GM12878 (cell line): Measurements from ENCODE around the gene KCNMB2. TPM values are rescaled to one million over a fixed set of nuclear protein-coding genes. Genes with fewer than 3 reads are reported as not detected.
A peak's percentile ranks its signal among the peaks of the same experiment; 100 is the strongest.

ENCODE experiments used
- ATAC-seq: fragments of 200-7000 bp; cut with Tn5 transposase; 3 replicates; pipeline ENCODE4 v1.9.1; 2020; ENCODE audit warnings: mild to moderate bottlenecking, moderate library complexity
- BruUV-seq: library from RNA; stranded (reverse); fragments of 400-500 nt; replicated peaks from 2 replicates; lab custom pipeline; 2021; lab: Mats Ljungman, UMichigan
- CTCF ChIA-PET: fragments of 300-600 bp; sonication (Branson Sonifier 250); formaldehyde crosslinking; extraction: SDS; loops from one replicate; lab custom pipeline; 2021; ENCODE audit warnings: inconsistent platforms; lab: Yijun Ruan, JAX
- POLR2A ChIA-PET: fragments of 350-600 bp; formaldehyde crosslinking; extraction: SDS; loops from one replicate; lab custom pipeline; 2021; ENCODE audit warnings: inconsistent platforms; lab: Charles Lee
- RAD21 ChIA-PET: fragments of 300-600 bp; sonication (Branson Sonifier 250); formaldehyde crosslinking; loops from one replicate; lab custom pipeline; 2023; ENCODE audit warnings: antibody characterized with exemption; ENCODE audit not compliant: unreplicated experiment; lab: Charles Lee
- SMC1A ChIA-PET: fragments of 300-600 bp; sonication (Branson Sonifier 250); formaldehyde crosslinking; loops from one replicate; lab custom pipeline; 2023; ENCODE audit not compliant: unreplicated experiment, uncharacterized antibody; lab: Charles Lee
- DNase-seq: peaks from one replicate; pipeline ENCODE4 v3.0.0-alpha.2; 2011; ENCODE audit warnings: low read depth, low spot score
- FAIRE-seq: peaks from 3 replicates; lab custom pipeline; 2011; peaks lifted over from hg19 to GRCh38; lab: Jason Lieb, UNC
- H2AFZ ChIP-seq: 2 replicates; pipeline ENCODE4 v1.6.0; 2011; ENCODE audit warnings: low read depth, low read length, control low read depth; ENCODE audit not compliant: control insufficient read depth
- H3K27ac ChIP-seq: 2 replicates; pipeline ENCODE4 v1.5.1; 2011; ENCODE audit warnings: control low read depth; ENCODE audit not compliant: control insufficient read depth, insufficient read depth
- H3K27me3 ChIP-seq, 2 experiments: replicated peaks in 1 of 2; 2 replicates each; pipeline versions ENCODE4 v1.6.0 to v1.6.1; 2011; ENCODE audit warnings: low read length in 1 of 2; ENCODE audit not compliant: control insufficient read depth in 2 of 2, insufficient read depth in 2 of 2
- H3K36me3 ChIP-seq, 2 experiments: 2 replicates each; pipeline ENCODE4 v1.5.1; 2011; ENCODE audit warnings: low read length in 1 of 2; ENCODE audit not compliant: control insufficient read depth in 2 of 2, insufficient read depth in 2 of 2
- H3K4me1 ChIP-seq: 2 replicates; pipeline ENCODE4 v1.6.1; 2011; ENCODE audit warnings: mild to moderate bottlenecking, low read length, moderate library complexity, mixed read lengths; ENCODE audit not compliant: control insufficient read depth, insufficient read depth
- H3K4me2 ChIP-seq: 2 replicates; pipeline ENCODE4 v1.6.0; 2011; ENCODE audit warnings: control low read depth; ENCODE audit not compliant: control insufficient read depth, insufficient read depth
- H3K4me3 ChIP-seq: fragments of 200-600 bp; sonication (generic); 2 replicates; pipeline ENCODE4 v1.5.1; 2016
- H3K79me2 ChIP-seq: 2 replicates; pipeline ENCODE4 v1.6.0; 2011; ENCODE audit warnings: low read length; ENCODE audit not compliant: control insufficient read depth, insufficient read depth
- H3K9ac ChIP-seq: 2 replicates; pipeline ENCODE4 v1.8.0; 2011; ENCODE audit warnings: low read length, control low read depth, mixed read lengths; ENCODE audit not compliant: control insufficient read depth, insufficient read depth
- H3K9me3 ChIP-seq: replicated peaks from 3 replicates; pipeline ENCODE4 v1.5.1; 2011; ENCODE audit warnings: mild to moderate bottlenecking, low read length; ENCODE audit not compliant: control insufficient read depth, insufficient read depth
- H4K20me1 ChIP-seq: 2 replicates; pipeline ENCODE4 v1.6.0; 2011; ENCODE audit not compliant: control insufficient read depth, insufficient read depth
- GATAD2B ChIP-seq: fragments of 450-650 bp; conservative IDR thresholded peaks from 2 replicates; pipeline ENCODE4 v1.6.1; 2017; ENCODE audit warnings: low read depth, mild to moderate bottlenecking, moderate library complexity
- IRF4 ChIP-seq: IDR thresholded peaks from 2 replicates; pipeline ENCODE4 v1.6.1; 2011; ENCODE audit warnings: low read depth, low read length
- MEF2B ChIP-seq: fragments of 450-650 bp; IDR thresholded peaks from 2 replicates; pipeline ENCODE4 v1.6.1; 2018; ENCODE audit warnings: mild to moderate bottlenecking, moderate library complexity; ENCODE audit not compliant: partially characterized antibody, poor library complexity, severe bottlenecking
- MLLT1 ChIP-seq: fragments of 450-650 bp; IDR thresholded peaks from 2 replicates; pipeline ENCODE4 v1.6.1; 2016; ENCODE audit warnings: mild to moderate bottlenecking
- SMAD1 ChIP-seq: fragments of 450-650 bp; IDR thresholded peaks from 2 replicates; pipeline ENCODE4 v1.6.1; 2018; ENCODE audit warnings: mild to moderate bottlenecking, low read depth; ENCODE audit not compliant: partially characterized antibody
- SMC3 ChIP-seq: IDR thresholded peaks from 2 replicates; pipeline ENCODE4 v1.6.1; 2011; ENCODE audit warnings: low read length, improper control_type of control experiment, borderline replicate concordance
- SPI1 ChIP-seq: IDR thresholded peaks from 2 replicates; pipeline ENCODE4 v1.6.1; 2011; ENCODE audit warnings: low read depth, mild to moderate bottlenecking, low read length, moderate library complexity, borderline replicate concordance; ENCODE audit not compliant: insufficient read depth
- SRF ChIP-seq, 2 experiments: IDR thresholded peaks; 2 replicates each; pipeline ENCODE4 v1.6.1; 2011; ENCODE audit warnings: low read depth in 2 of 2, low read length in 2 of 2, mild to moderate bottlenecking in 1 of 2, moderate library complexity in 1 of 2
- STAT1 ChIP-seq: fragments of 450-650 bp; conservative IDR thresholded peaks from 2 replicates; pipeline ENCODE4 v1.6.1; 2014; ENCODE audit warnings: antibody characterized with exemption, mild to moderate bottlenecking
- USF1 ChIP-seq: IDR thresholded peaks from 2 replicates; pipeline ENCODE4 v1.6.1; 2011; ENCODE audit warnings: borderline replicate concordance, low read depth, mild to moderate bottlenecking, moderate library complexity, mixed read lengths, low read length; ENCODE audit not compliant: insufficient read depth; ENCODE audit errors: extremely low read length
- ZBTB40 ChIP-seq: fragments of 450-650 bp; IDR thresholded peaks from 2 replicates; pipeline ENCODE4 v1.6.1; 2016; ENCODE audit warnings: mild to moderate bottlenecking, moderate library complexity, borderline replicate concordance
- ZNF622 ChIP-seq: fragments of 450-650 bp; IDR thresholded peaks from 2 replicates; pipeline ENCODE4 v1.6.1; 2017; ENCODE audit warnings: mild to moderate bottlenecking, inconsistent platforms
- WGBS: methylation state at CpG from one replicate; pipeline ENCODE4 v1.1.6; 2016; ENCODE audit warnings: low lambda C conversion rate; ENCODE audit not compliant: insufficient replicate concordance, insufficient coverage; ENCODE audit errors: missing lambda C conversion rate; 5-methylcytosine and 5-hydroxymethylcytosine counted together
- in situ Hi-C: fragments of 300-500 bp; cut with MboI; formaldehyde crosslinking; loops from 9 replicates; pipeline ENCODE4 v1.14.3; 2018; ENCODE audit warnings: mixed read lengths
- intact Hi-C: fragments of 100-400 bp; cut with micrococcal nuclease; formaldehyde crosslinking; loops from one replicate; pipeline ENCODE4 v1.14.2; 2022; ENCODE audit not compliant: unreplicated experiment
- polyA plus RNA-seq, 11 experiments: library from polyadenylated mRNA; depleted of rRNA in 4 of 11; unstranded in 6 of 11; stranded (reverse) in 5 of 11; fragments of >200 nt; fragmentation: Nextera tagmentation in 4 of 11; fragmentation: Illumina TruSeq in 1 of 11; extraction: Ambion mirVana in 4 of 11; extraction: Trizol in 1 of 11; gene quantifications; 1 replicate in 1 of 11; 2 replicates in 10 of 11; pipeline versions ENCODE4 v1.2.1 to v1.2.3, GENCODE V29; 2011 to 2016; ENCODE audit warnings: inconsistent platforms in 2 of 11, missing spikeins in 2 of 11, low read depth in 1 of 11
- total RNA-seq, 4 experiments: library from RNA; depleted of rRNA in 3 of 4; stranded (reverse); fragments of >200 nt in 3 of 4; fragmentation: Illumina TruSeq in 1 of 4; extraction: Trizol in 1 of 4; gene quantifications; 2 replicates each; pipeline versions ENCODE4 v1.2.1 to v1.2.3, GENCODE V29; 2013 to 2021

The KCNMB2 gene
- total and polyA plus RNA-seq, 10 of the 15 experiments (the other 5 are each of a cell fraction or from before 2014, with no cell fraction given), result 0.22 to 18.8 (median 11.0) TPM

GRCh38 chr3:178519701-178520100 lies 16.5 kb upstream of the KCNMB2 start:
- POLR2A ChIA-PET, result interaction anchor here (1.2 kb wide), 1 partner anchor 25 kb away, joined by 3 read pairs; no protein-coding TSS in a partner anchor
- H2AFZ ChIP-seq, result no peak overlapping the region
- TF ChIP-seq GATAD2B (no peak), MEF2B (no peak), STAT1 (no peak), SMAD1 (no peak), ZNF622 (no peak), SPI1 (no peak), MLLT1 (peak; percentile 97), IRF4 (no peak), SMC3 (0 out of 2 replicates have a peak, but pooled peaks have one; percentile 6), ZBTB40 (peak; percentile 63), USF1 (no peak), SRF (IDR thresholded peaks at IDR 0.05; ENCODE audit: low read depth in 2 of 2, low read length in 2 of 2) (no peak)
- TF ChIP-seq, all 136 proteins: peak for 3
- WGBS, result 93% methylated on average over 3 of the region's 3 CpGs
- no peak for DNase-seq
- H3K4me2 ChIP-seq, result peak overlapping the region; percentile 29; the same call in 1 of the 2 replicates
- H3K9me3 ChIP-seq, result no peaks in the 10 kb centered on the region; the same call in 1 of the 3 replicates
- BruUV-seq, result TSS peak; percentile 65
- in situ Hi-C loops (loop anchor here (25.0 kb wide), 1 partner anchor 1443 kb away; no protein-coding TSS in a partner anchor), intact Hi-C loops (loop anchor here (5.0 kb wide), 1 partner anchor 153 kb away; no protein-coding TSS in a partner anchor)
- H3K4me1 ChIP-seq, result peaks cover 75% of the 10 kb centered on the region
- ChIA-PET SMC1A (interaction anchor here (0.6 to 1.8 kb wide), 16 partner anchors 9 to 449 kb away, joined by 3 to 11 read pairs (median 4); no protein-coding TSS in a partner anchor), RAD21 (interaction anchor here (0.9 to 2.8 kb wide), 8 partner anchors 13 to 158 kb away, joined by 3 to 12 read pairs (median 4); no protein-coding TSS in a partner anchor), CTCF (interaction anchor here (1.5 kb wide), 1 partner anchor 447 kb away, joined by 6 read pairs; no protein-coding TSS in a partner anchor)
- no peaks in the 10 kb centered on the region for H3K27me3 ChIP-seq
- H4K20me1 ChIP-seq, result no peaks in the 10 kb centered on the region
- H3K79me2 ChIP-seq, result peaks cover 2% of the 10 kb centered on the region; the same call in 1 of the 2 replicates
- H3K4me3 ChIP-seq, result no peak overlapping the region
- H3K27ac ChIP-seq, result peak overlapping the region; percentile 97
- H3K36me3 ChIP-seq, result no peaks in the 10 kb centered on the region
- H3K9ac ChIP-seq, result peak overlapping the region; percentile 14; the same call in 1 of the 2 replicates
- no peak for ATAC-seq
- FAIRE-seq, result no peak
